ENCODE measurements around the gene ITSN1. TPM values are rescaled to one million over a fixed set of nuclear protein-coding genes. Genes with fewer than 3 reads are reported as not detected.

Gene ITSN1
- total RNA-seq, 4 donors from 2014 or later = 33.0 to 50.5 (median 45.9) TPM

- no peak for ATAC-seq
- Histone ChIP-seq H3K4me1 (peaks cover 0 to 34% (median 0%) of the 10 kb centered on the region in 3 donors), H3K36me3 (no peaks in the 10 kb centered on the region), H3K4me3 (no peak overlapping the region), H3K27me3 (no peaks in the 10 kb centered on the region), H3K9me3 (no peaks in the 10 kb centered on the region), H3K27ac (no peak overlapping the region)
- TF ChIP-seq POLR2A (IDR thresholded peaks at IDR 0.05) = no peak
- TF ChIP-seq POLR2AphosphoS5 (IDR thresholded peaks at IDR 0.05) = no peak
- no peak for TF ChIP-seq EP300 (IDR thresholded peaks at IDR 0.05)
- no peak for TF ChIP-seq CTCF (IDR thresholded peaks at IDR 0.05)
- WGBS, 2 donors (ENCODE audit: low coverage in 1 of 2) = 81 to 88% methylated on average over 3 of the region's 3 CpGs
These were observed 19.7 kb downstream of the ITSN1 start for GRCh38 chr21:33662046-33662445.

GRCh38 chr21:33663241-33663640 lies 20.9 kb downstream of the ITSN1 start:
- WGBS, 2 donors (ENCODE audit: low coverage in 1 of 2) = 54 to 80% methylated on average over 2 of the region's 2 CpGs
- Histone ChIP-seq H3K36me3 (no peaks in the 10 kb centered on the region), H3K27me3 (no peaks in the 10 kb centered on the region), H3K4me3 (no peak overlapping the region), H3K9me3 (no peaks in the 10 kb centered on the region), H3K27ac (no peak overlapping the region), H3K4me1 (peaks cover 0 to 36% (median 0%) of the 10 kb centered on the region in 3 donors)
- TF ChIP-seq EP300 (IDR thresholded peaks at IDR 0.05) (no peak), POLR2A (IDR thresholded peaks at IDR 0.05) (no peak), CTCF (IDR thresholded peaks at IDR 0.05) (no peak), POLR2AphosphoS5 (IDR thresholded peaks at IDR 0.05) (no peak)
- ATAC-seq = no peak

GRCh38 chr21:33664135-33664534 lies 21.8 kb downstream of the ITSN1 start:
- 100% methylated on average over 3 of the region's 3 CpGs; no CpG with 5 or more reads in 1 of the 2 donors for WGBS, 2 donors (ENCODE audit: low coverage in 1 of 2)
- no peaks in the 10 kb centered on the region for H3K27me3 ChIP-seq

GRCh38 chr21:33666153-33666552 lies 23.9 kb downstream of the ITSN1 start:
- H3K27me3 ChIP-seq = no peaks in the 10 kb centered on the region
- TF ChIP-seq EP300 (IDR thresholded peaks at IDR 0.05) (no peak), POLR2AphosphoS5 (IDR thresholded peaks at IDR 0.05) (no peak), POLR2A (IDR thresholded peaks at IDR 0.05) (no peak), CTCF (IDR thresholded peaks at IDR 0.05) (no peak)
- H3K4me1 ChIP-seq = peaks cover 0 to 25% (median 0%) of the 10 kb centered on the region in 3 donors
- no peak overlapping the region for H3K27ac ChIP-seq
- 74 to 76% methylated on average over 2 of the region's 2 CpGs for WGBS, 2 donors (ENCODE audit: low coverage in 1 of 2)
- no peaks in the 10 kb centered on the region for H3K9me3 ChIP-seq
- H3K36me3 ChIP-seq = no peaks in the 10 kb centered on the region
- H3K4me3 ChIP-seq = no peak overlapping the region
- no peak for ATAC-seq

More at GRCh38 chr21:33664135-33664534, 21.8 kb downstream of the ITSN1 start:
- no peak for ATAC-seq
- Histone ChIP-seq H3K9me3 (no peaks in the 10 kb centered on the region), H3K4me1 (peaks cover 0 to 37% (median 0%) of the 10 kb centered on the region in 3 donors), H3K4me3 (no peak overlapping the region), H3K27ac (no peak overlapping the region), H3K36me3 (no peaks in the 10 kb centered on the region)
- TF ChIP-seq POLR2A (IDR thresholded peaks at IDR 0.05) (no peak), CTCF (IDR thresholded peaks at IDR 0.05) (no peak), POLR2AphosphoS5 (IDR thresholded peaks at IDR 0.05) (no peak), EP300 (IDR thresholded peaks at IDR 0.05) (no peak)

GRCh38 chr21:33667636-33668035 lies 25.3 kb downstream of the ITSN1 start:
- H3K27ac ChIP-seq = no peak overlapping the region
- ATAC-seq = no peak
- 79 to 93% methylated on average over 4 to 6 of the region's 6 CpGs for WGBS, 2 donors (ENCODE audit: low coverage in 1 of 2)
- H3K36me3 ChIP-seq = no peaks in the 10 kb centered on the region
- H3K27me3 ChIP-seq = no peaks in the 10 kb centered on the region
- peaks cover 0 to 25% (median 0%) of the 10 kb centered on the region in 3 donors for H3K4me1 ChIP-seq
- no peak for TF ChIP-seq EP300 (IDR thresholded peaks at IDR 0.05)
- no peak for TF ChIP-seq POLR2AphosphoS5 (IDR thresholded peaks at IDR 0.05)
- no peak for TF ChIP-seq POLR2A (IDR thresholded peaks at IDR 0.05)
- TF ChIP-seq CTCF (IDR thresholded peaks at IDR 0.05) = no peak
- no peak overlapping the region for H3K4me3 ChIP-seq
- H3K9me3 ChIP-seq = no peaks in the 10 kb centered on the region
